Natural killer cell (primary cell): ENCODE data around the gene CCDC127. TPM values are rescaled to one million over a fixed set of nuclear protein-coding genes. Genes with fewer than 3 reads are reported as not detected.

ENCODE experiments used
- ATAC-seq, 3 donors: fragments of 150-1000 bp in 2 of 3; fragments of 200-7000 bp in 1 of 3; cut with Tn5 transposase; 1 replicate in 1 of 3; 2 replicates in 2 of 3; pipeline ENCODE4 v1.10.0; 2021; ENCODE audit warnings: mild to moderate bottlenecking in 2 of 3, moderate library complexity in 2 of 3
- DNase-seq, 2 donors: peaks; one replicate each; pipeline versions ENCODE4 v3.0.0 to v3.0.0-alpha.2; 2013 to 2021; ENCODE audit warnings: mixed read lengths in 1 of 2
- H3K27ac ChIP-seq: one replicate; pipeline ENCODE4 v1.5.1; 2013; ENCODE audit warnings: mild to moderate bottlenecking, low read length
- H3K27me3 ChIP-seq: one replicate; pipeline ENCODE4 v1.6.1; 2013; ENCODE audit warnings: low read length; ENCODE audit not compliant: control insufficient read depth, insufficient read depth
- H3K36me3 ChIP-seq: one replicate; pipeline ENCODE4 v1.6.1; 2013; ENCODE audit warnings: low read length; ENCODE audit not compliant: control insufficient read depth, insufficient read depth
- H3K4me1 ChIP-seq: one replicate; pipeline ENCODE4 v1.6.1; 2013; ENCODE audit warnings: low read length; ENCODE audit not compliant: control insufficient read depth, insufficient read depth
- H3K4me3 ChIP-seq: one replicate; pipeline ENCODE4 v1.5.1; 2013; ENCODE audit warnings: low read length
- H3K9me3 ChIP-seq: one replicate; pipeline ENCODE4 v1.6.1; 2013; ENCODE audit warnings: low read length; ENCODE audit not compliant: control insufficient read depth, insufficient read depth
- H3K27ac Mint-ChIP-seq, 2 donors: one replicate each; pipeline ENCODE4 v1.8.0; 2022; ENCODE audit warnings: mild to moderate bottlenecking in 2 of 2, mixed read lengths in 2 of 2, moderate library complexity in 1 of 2
- H3K27me3 Mint-ChIP-seq, 2 donors: one replicate each; pipeline ENCODE4 v1.8.0; 2022; ENCODE audit warnings: low read depth in 2 of 2, mixed read lengths in 2 of 2
- H3K36me3 Mint-ChIP-seq: one replicate; pipeline ENCODE4 v1.8.0; 2022; ENCODE audit warnings: mixed read lengths
- H3K4me1 Mint-ChIP-seq, 2 donors: one replicate each; pipeline ENCODE4 v1.8.0; 2022; ENCODE audit warnings: mixed read lengths in 2 of 2
- H3K4me3 Mint-ChIP-seq: one replicate; pipeline ENCODE4 v1.8.0; 2022; ENCODE audit warnings: mild to moderate bottlenecking, moderate library complexity, mixed read lengths
- H3K9me3 Mint-ChIP-seq, 2 donors: one replicate each; pipeline ENCODE4 v1.8.0; 2022; ENCODE audit warnings: mixed read lengths in 2 of 2
- WGBS: methylation state at CpG from one replicate; pipeline ENCODE4 v1.1.7; 2013; ENCODE audit warnings: missing lambda C conversion rate; ENCODE audit not compliant: insufficient coverage; 5-methylcytosine and 5-hydroxymethylcytosine counted together
- intact Hi-C: fragments of 100-400 bp; cut with micrococcal nuclease; formaldehyde crosslinking; loops from one replicate; pipeline ENCODE4 v1.14.2; 2022
- total RNA-seq, 4 donors: library from RNA; stranded (reverse); fragments of 120-200 nt in 1 of 4; gene quantifications; one replicate each; pipeline versions ENCODE4 v1.2.3 to v1.2.4, GENCODE V29; 2013 to 2022
- TF ChIP-seq, protein P1 (sequence below): fragments of 200-600 bp; IDR thresholded peaks from one replicate; pipeline ENCODE4 v1.8.0; 2022; ENCODE audit warnings: antibody characterized with exemption

The CCDC127 gene
- total RNA-seq, 3 donors from 2014 or later (not counting 1 experiment from before 2014, with no cell fraction given): 4.4 to 6.2 (median 5.4) TPM

DNA sequence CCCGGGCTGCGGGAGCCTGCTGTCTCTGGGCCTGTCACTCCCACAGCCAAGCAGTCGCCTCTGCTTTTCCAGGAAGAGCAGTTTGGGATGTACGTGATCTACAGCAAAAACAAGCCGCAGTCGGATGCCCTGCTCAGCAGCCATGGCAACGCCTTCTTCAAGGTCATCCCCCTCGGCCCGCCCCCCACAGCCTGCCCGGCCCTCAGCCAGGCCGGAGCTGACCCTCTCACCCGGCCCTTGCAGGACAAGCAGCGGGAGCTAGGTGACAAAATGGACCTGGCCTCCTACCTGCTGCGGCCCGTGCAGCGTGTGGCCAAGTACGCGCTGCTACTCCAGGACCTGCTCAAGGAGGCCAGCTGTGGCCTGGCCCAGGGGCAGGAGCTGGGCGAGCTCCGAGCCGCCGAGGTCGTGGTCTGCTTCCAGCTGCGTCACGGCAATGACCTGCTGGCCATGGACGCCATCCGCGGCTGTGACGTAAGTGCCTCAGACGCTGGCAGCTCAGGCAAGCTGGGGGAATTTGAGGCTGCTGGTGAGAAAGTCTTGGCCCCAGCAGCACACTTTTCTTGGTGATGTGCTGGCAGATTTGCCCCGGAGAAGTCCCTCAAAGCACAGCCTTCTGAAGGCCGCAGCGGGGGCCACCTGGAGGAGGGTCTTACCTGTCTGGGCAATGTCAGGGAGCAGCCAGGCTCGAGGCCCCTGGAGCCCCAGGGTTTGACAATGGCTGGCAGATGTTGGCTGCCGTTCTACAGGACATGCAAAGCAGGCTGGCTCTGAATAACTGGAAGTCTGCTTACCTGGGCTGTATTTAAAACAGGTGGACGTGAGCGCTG, 46.8 kb downstream of the CCDC127 start:
- H3K4me3 Mint-ChIP-seq: no peak overlapping the region
- intact Hi-C loops: no loop called here
- TF ChIP-seq, protein P1, sequence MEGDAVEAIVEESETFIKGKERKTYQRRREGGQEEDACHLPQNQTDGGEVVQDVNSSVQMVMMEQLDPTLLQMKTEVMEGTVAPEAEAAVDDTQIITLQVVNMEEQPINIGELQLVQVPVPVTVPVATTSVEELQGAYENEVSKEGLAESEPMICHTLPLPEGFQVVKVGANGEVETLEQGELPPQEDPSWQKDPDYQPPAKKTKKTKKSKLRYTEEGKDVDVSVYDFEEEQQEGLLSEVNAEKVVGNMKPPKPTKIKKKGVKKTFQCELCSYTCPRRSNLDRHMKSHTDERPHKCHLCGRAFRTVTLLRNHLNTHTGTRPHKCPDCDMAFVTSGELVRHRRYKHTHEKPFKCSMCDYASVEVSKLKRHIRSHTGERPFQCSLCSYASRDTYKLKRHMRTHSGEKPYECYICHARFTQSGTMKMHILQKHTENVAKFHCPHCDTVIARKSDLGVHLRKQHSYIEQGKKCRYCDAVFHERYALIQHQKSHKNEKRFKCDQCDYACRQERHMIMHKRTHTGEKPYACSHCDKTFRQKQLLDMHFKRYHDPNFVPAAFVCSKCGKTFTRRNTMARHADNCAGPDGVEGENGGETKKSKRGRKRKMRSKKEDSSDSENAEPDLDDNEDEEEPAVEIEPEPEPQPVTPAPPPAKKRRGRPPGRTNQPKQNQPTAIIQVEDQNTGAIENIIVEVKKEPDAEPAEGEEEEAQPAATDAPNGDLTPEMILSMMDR: no peak
- Histone ChIP-seq H3K9me3 (no peaks in the 10 kb centered on the region), H3K27me3 (no peaks in the 10 kb centered on the region), H3K4me1 (no peaks in the 10 kb centered on the region), H3K4me3 (no peak overlapping the region), H3K27ac (no peak overlapping the region), H3K36me3 (no peaks in the 10 kb centered on the region)
- no peak overlapping the region for H3K27ac Mint-ChIP-seq
- H3K9me3 Mint-ChIP-seq: no peaks in the 10 kb centered on the region
- H3K36me3 Mint-ChIP-seq: no peaks in the 10 kb centered on the region
- ATAC-seq (no peak), DNase-seq (no peak)
- no peaks in the 10 kb centered on the region for H3K27me3 Mint-ChIP-seq
- H3K4me1 Mint-ChIP-seq: no peaks in the 10 kb centered on the region
- WGBS: 90% methylated on average over 37 of the region's 37 CpGs

DNA sequence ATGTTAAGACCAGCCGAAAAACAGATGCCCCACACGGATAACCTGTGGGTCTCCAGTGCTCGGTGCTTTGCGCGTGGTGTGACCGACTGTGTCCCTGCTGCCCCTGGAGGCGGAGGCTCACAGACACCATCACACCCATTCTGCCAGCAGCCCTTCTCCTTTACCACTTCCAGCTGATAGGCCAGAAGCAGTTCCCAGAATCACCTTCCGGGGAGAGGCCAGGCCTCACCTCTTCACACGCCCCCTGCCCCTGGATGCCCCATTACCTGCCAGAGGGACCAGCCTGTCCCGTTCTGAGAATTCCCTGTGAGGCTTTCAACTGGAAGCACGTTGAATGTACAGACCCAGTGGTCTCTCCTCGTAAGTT, 48.2 kb downstream of the CCDC127 start:
- no peak overlapping the region for H3K4me3 Mint-ChIP-seq
- DNase-seq (no peak), ATAC-seq (no peak)
- Histone ChIP-seq H3K4me3 (no peak overlapping the region), H3K27me3 (no peaks in the 10 kb centered on the region), H3K36me3 (no peaks in the 10 kb centered on the region), H3K4me1 (no peaks in the 10 kb centered on the region), H3K27ac (no peak overlapping the region), H3K9me3 (no peaks in the 10 kb centered on the region)
- H3K9me3 Mint-ChIP-seq: no peaks in the 10 kb centered on the region
- intact Hi-C loops: no loop called here
- TF ChIP-seq, protein P1: no peak
- WGBS: 91% methylated on average over 12 of the region's 12 CpGs
- H3K27me3 Mint-ChIP-seq: no peaks in the 10 kb centered on the region
- no peaks in the 10 kb centered on the region for H3K4me1 Mint-ChIP-seq
- H3K36me3 Mint-ChIP-seq: no peaks in the 10 kb centered on the region
- H3K27ac Mint-ChIP-seq: no peak overlapping the region

DNA sequence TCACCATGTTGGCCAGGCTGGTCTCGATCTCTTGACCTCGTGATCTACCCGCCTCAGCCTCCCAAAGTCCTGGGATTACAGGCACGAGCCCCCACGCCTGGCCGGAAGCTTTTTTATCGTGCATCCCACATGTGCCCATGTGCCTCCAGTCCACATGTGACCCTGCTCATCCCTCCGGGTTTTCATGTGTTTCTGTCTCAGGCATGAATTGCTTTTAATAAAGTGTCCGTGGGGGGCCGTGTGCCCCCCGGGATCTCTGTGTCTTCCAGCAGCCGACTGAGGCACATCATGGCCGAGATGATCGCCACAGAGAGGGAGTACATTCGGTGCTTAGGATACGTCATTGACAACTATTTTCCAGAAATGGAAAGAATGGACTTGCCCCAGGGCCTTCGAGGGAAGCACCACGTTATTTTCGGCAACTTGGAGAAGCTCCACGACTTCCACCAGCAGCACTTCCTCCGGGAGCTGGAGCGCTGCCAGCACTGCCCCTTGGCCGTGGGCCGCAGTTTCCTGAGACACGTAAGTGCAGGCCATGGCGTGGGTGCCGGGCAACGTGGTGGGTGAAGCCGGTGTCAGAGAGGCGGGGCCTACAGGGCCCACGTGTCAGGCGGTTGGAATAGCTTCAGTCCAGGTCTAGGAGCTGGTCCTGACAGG, 48.8 kb downstream of the CCDC127 start:
- Mint-ChIP-seq H3K9me3 (no peaks in the 10 kb centered on the region), H3K27ac (no peak overlapping the region), H3K27me3 (no peaks in the 10 kb centered on the region), H3K4me3 (no peak overlapping the region), H3K4me1 (no peaks in the 10 kb centered on the region), H3K36me3 (no peaks in the 10 kb centered on the region)
- TF ChIP-seq, protein P1: no peak
- Histone ChIP-seq H3K36me3 (no peaks in the 10 kb centered on the region), H3K27ac (no peak overlapping the region), H3K4me1 (no peaks in the 10 kb centered on the region), H3K4me3 (no peak overlapping the region), H3K27me3 (no peaks in the 10 kb centered on the region), H3K9me3 (no peaks in the 10 kb centered on the region)
- intact Hi-C loops: no loop called here
- WGBS: 85% methylated on average over 32 of the region's 32 CpGs
- no peak for ATAC-seq
- no peak for DNase-seq
